Activated naive CD8-positive, alpha-beta T cell treated with anti-CD3 and anti-CD28 coated beads, Interleukin-2, amount 50 U/mL, for 24 hours (primary cell): Measurements from ENCODE around the gene ASPSCR1.
A peak's percentile ranks its signal among the peaks of the same experiment; 100 is the strongest.

Experiments
- ATAC-seq: fragments of 150-1000 bp; cut with Tn5 transposase; one replicate; pipeline ENCODE4 v1.10.0; 2021
- DNase-seq: peaks from one replicate; pipeline ENCODE4 v3.0.0; 2021
- H3K27ac Mint-ChIP-seq: one replicate; pipeline ENCODE4 v1.8.0; 2021; ENCODE audit warnings: mild to moderate bottlenecking, mixed read lengths
- H3K27me3 Mint-ChIP-seq: one replicate; pipeline ENCODE4 v1.8.0; 2021; ENCODE audit warnings: mixed read lengths
- H3K36me3 Mint-ChIP-seq: one replicate; pipeline ENCODE4 v1.8.0; 2021; ENCODE audit warnings: low read depth, mixed read lengths
- H3K4me1 Mint-ChIP-seq: one replicate; pipeline ENCODE4 v1.8.0; 2021; ENCODE audit warnings: mixed read lengths
- H3K4me3 Mint-ChIP-seq: one replicate; pipeline ENCODE4 v1.8.0; 2021; ENCODE audit warnings: mild to moderate bottlenecking, moderate library complexity, mixed read lengths
- H3K9me3 Mint-ChIP-seq: one replicate; pipeline ENCODE4 v1.8.0; 2021; ENCODE audit warnings: mixed read lengths

Gene ASPSCR1

DNA sequence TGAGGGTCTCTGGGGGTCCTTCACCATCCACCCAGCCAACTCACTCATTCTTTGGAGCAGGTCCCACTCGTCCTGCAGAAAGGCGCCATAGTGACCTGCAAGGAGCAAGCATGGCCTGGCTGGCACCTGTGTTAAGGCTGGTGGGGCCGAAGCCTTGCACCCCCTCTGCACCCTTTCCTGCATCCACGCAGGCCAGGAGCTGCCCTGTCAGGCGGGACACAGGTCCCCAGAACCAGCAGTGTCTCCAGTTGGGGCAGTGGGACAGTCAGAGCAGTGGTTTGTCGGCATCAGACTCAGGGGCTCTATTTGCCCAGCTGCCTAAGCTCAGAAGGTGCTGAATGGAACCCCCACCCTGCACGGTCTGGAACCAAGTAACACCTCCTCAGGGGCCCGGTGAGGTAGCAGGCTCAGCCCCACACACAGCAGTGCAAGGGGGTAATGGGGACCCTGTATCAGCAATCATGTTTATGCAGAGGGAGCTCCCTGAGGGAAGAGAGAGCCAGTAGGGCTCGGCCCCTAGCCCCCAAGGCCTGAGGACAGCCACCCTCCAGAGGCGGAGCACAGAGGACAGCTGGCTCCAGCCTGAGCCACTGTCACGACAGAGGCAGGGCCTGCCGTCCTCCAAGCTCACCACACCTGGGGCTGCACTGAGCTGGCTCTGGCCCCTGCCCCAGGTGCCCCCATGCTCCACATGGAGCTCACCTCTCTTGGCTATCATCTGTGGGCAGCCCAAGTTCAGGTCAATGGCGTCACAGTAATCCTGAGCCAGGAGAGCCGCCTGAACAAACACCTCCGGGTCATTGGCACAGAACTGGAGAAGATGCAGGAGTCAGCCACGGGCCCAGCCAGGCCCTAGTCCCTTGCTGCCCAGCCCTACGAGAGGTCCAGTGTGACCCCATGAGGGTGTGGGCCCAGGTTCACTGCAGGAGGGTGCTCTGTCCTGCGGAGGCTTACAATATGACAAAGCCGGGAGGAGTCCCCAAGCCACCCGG is 86.3 kb downstream of the ASPSCR1 start:
- peak overlapping the region; percentile 74 for H3K4me3 Mint-ChIP-seq
- H3K36me3 Mint-ChIP-seq: peaks cover 2% of the 10 kb centered on the region
- H3K4me1 Mint-ChIP-seq: peaks cover 16% of the 10 kb centered on the region
- H3K9me3 Mint-ChIP-seq: no peaks in the 10 kb centered on the region
- peak overlapping the region; percentile 71 for H3K27ac Mint-ChIP-seq
- H3K27me3 Mint-ChIP-seq: no peaks in the 10 kb centered on the region
- ATAC-seq: no peak
- no peak for DNase-seq

GRCh38 chr17:82064433-82065192 is 87.2 kb downstream of the ASPSCR1 start:
- Mint-ChIP-seq H3K27me3 (no peaks in the 10 kb centered on the region), H3K4me1 (peaks cover 16% of the 10 kb centered on the region), H3K36me3 (peaks cover 2% of the 10 kb centered on the region), H3K27ac (peak overlapping the region; percentile 71), H3K4me3 (peak overlapping the region; percentile 74), H3K9me3 (no peaks in the 10 kb centered on the region)
- no peak for DNase-seq
- ATAC-seq: no peak

- peak overlapping the region; percentile 74 for H3K4me3 Mint-ChIP-seq
- no peaks in the 10 kb centered on the region for H3K9me3 Mint-ChIP-seq
- ATAC-seq: peak; percentile 35
- peak; percentile 29 for DNase-seq
- peaks cover under 1% of the 10 kb centered on the region for H3K36me3 Mint-ChIP-seq
- peak overlapping the region; percentile 31 for H3K27ac Mint-ChIP-seq
- H3K27me3 Mint-ChIP-seq: no peaks in the 10 kb centered on the region
- peaks cover 16% of the 10 kb centered on the region for H3K4me1 Mint-ChIP-seq
Observed at GRCh38 chr17:82065193-82065637, 87.8 kb downstream of the ASPSCR1 start.

DNA sequence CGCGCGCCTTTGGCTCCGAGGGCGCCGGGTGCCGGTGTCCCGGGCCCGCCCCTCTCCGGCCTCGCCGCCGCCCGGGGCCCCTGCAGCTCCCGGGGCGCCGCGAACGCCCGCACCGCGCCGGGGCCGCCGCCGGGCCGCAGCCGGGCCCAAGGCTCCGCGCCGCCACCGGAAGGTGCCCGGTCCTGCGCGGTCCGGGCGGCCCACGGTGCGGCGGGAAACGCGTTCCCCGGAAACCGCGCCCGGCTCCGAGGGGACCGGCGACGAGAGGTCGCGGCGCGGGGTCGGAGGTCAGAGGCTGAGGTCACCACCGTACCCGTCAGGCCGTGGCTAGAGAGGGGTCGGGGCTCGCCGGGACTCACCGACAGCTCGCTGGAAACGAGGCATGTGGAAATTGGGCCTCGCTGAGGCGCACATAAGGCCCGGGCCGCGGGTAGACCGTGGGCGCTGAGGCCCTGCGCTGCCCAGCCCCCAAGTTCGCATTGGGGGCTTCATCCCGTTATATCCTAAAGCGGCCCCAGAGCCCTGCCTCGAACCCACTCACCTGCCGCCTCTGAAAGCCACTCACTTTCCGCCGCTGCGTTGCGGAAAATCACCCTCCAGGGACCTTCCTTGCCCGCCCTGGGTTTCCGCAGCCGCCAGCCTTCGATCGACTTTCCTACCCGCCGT is 88.3 kb downstream of the ASPSCR1 start, which contains the start of gene DUS1L:
Gene DUS1L, minus strand, starts transcription at position 167 of the 666 bp plus-strand sequence. CDS start 745 bp downstream, outside the sequence.
- no peaks in the 10 kb centered on the region for H3K27me3 Mint-ChIP-seq
- H3K9me3 Mint-ChIP-seq: no peaks in the 10 kb centered on the region
- H3K27ac Mint-ChIP-seq: peak within 1 kb of the TSS; percentile 87
- H3K4me3 Mint-ChIP-seq: peak within 1 kb of the TSS; percentile 83
- DNase-seq (peak; percentile 81), ATAC-seq (peak; percentile 77)
- H3K4me1 Mint-ChIP-seq: peaks cover 16% of the 10 kb centered on the region
- no peaks in the 10 kb centered on the region for H3K36me3 Mint-ChIP-seq
